ENCODE measurements around the gene SPDL1. TPM values are rescaled to one million over a fixed set of nuclear protein-coding genes. Genes with fewer than 3 reads are reported as not detected.
"Not testable (repeated sequence)": the region's sequence is repeated elsewhere in the genome, so short reads cannot be mapped to it uniquely, and the experiment has no call there.

SPDL1 gene
- total RNA-seq, 4 donors from 2014 or later = 3.9 to 14.9 (median 6.6) TPM

DNA sequence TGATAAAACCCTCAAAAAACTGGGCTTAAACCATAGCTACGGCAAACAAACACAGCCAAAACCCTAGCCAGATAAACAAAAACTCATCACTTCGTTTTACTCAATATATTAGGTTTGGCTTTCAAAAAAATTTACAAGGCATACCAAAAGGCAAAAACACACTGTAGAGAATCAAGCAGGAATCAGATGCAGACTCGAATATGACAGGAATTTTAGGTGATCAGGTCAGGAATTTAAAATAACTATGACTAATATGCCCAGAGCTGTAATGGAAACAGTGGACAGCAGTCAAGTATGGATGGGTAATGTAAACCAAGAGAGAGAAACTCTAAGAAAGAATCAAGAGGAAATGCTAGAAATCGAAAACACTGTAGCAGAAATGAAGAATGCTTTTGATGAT lies 27.0 kb downstream of the SPDL1 start:
- DNase-seq = no peak
- no peak overlapping the region for H3K4me3 ChIP-seq
- H3K27ac ChIP-seq = no peak overlapping the region
- no peaks in the 10 kb centered on the region for H3K36me3 ChIP-seq
- H3K27me3 ChIP-seq = no peaks in the 10 kb centered on the region
- no peaks in the 10 kb centered on the region for H3K4me1 ChIP-seq
- TF ChIP-seq POLR2A (IDR thresholded peaks at IDR 0.05) (no peak), CTCF (IDR thresholded peaks at IDR 0.05) (no peak)
- no peaks in the 10 kb centered on the region for H3K9me3 ChIP-seq

GRCh38 chr5:169615561-169615960 lies 32.0 kb downstream of the SPDL1 start:
- no peak overlapping the region for H3K4me3 ChIP-seq
- H3K36me3 ChIP-seq = no peaks in the 10 kb centered on the region

GRCh38 chr5:169624307-169624706 lies 40.7 kb downstream of the SPDL1 start:
- not testable (repeated sequence) for H3K4me1 ChIP-seq, H3K36me3 ChIP-seq, DNase-seq, H3K9me3 ChIP-seq, H3K4me3 ChIP-seq, H3K27ac ChIP-seq, H3K27me3 ChIP-seq

More at GRCh38 chr5:169615561-169615960, 32.0 kb downstream of the SPDL1 start:
- no peak for DNase-seq
- Histone ChIP-seq H3K27ac (no peak overlapping the region), H3K9me3 (no peaks in the 10 kb centered on the region), H3K27me3 (no peaks in the 10 kb centered on the region), H3K4me1 (no peaks in the 10 kb centered on the region)
- TF ChIP-seq CTCF (IDR thresholded peaks at IDR 0.05) (no peak), POLR2A (IDR thresholded peaks at IDR 0.05) (no peak)

GRCh38 chr5:169626779-169627178 lies 43.2 kb downstream of the SPDL1 start:
- Histone ChIP-seq H3K27ac (no peak overlapping the region), H3K27me3 (no peaks in the 10 kb centered on the region), H3K9me3 (no peaks in the 10 kb centered on the region), H3K36me3 (no peaks in the 10 kb centered on the region), H3K4me1 (no peaks in the 10 kb centered on the region), H3K4me3 (no peak overlapping the region)
- DNase-seq = no peak
- TF ChIP-seq CTCF (IDR thresholded peaks at IDR 0.05) (no peak), POLR2A (IDR thresholded peaks at IDR 0.05) (no peak)

- no peak for DNase-seq
These were observed 44.0 kb downstream of the SPDL1 start for GRCh38 chr5:169627551-169627950.

GRCh38 chr5:169628892-169629291 lies 45.3 kb downstream of the SPDL1 start:
- no peaks in the 10 kb centered on the region for H3K9me3 ChIP-seq
- TF ChIP-seq CTCF (IDR thresholded peaks at IDR 0.05) (no peak), POLR2A (IDR thresholded peaks at IDR 0.05) (no peak)
- H3K27ac ChIP-seq = no peak overlapping the region
- H3K4me3 ChIP-seq = no peak overlapping the region
- H3K27me3 ChIP-seq = no peaks in the 10 kb centered on the region
- no peaks in the 10 kb centered on the region for H3K4me1 ChIP-seq
- no peak for DNase-seq
- H3K36me3 ChIP-seq = no peaks in the 10 kb centered on the region

More at GRCh38 chr5:169627551-169627950, 44.0 kb downstream of the SPDL1 start:
- no peaks in the 10 kb centered on the region for H3K9me3 ChIP-seq
- TF ChIP-seq CTCF (IDR thresholded peaks at IDR 0.05) (no peak), POLR2A (IDR thresholded peaks at IDR 0.05) (no peak)
- H3K27me3 ChIP-seq = no peaks in the 10 kb centered on the region
- H3K27ac ChIP-seq = no peak overlapping the region
- no peak overlapping the region for H3K4me3 ChIP-seq
- H3K4me1 ChIP-seq = no peaks in the 10 kb centered on the region
- no peaks in the 10 kb centered on the region for H3K36me3 ChIP-seq

All from Peyer's patch (tissue), 4 donors.